ENCODE results near the gene GAPDH. TPM values are rescaled to one million over a fixed set of nuclear protein-coding genes. Genes with fewer than 3 reads are reported as not detected.

The GAPDH gene
- total and polyA plus RNA-seq, 2 donors (not counting 1 experiment from before 2014, with no cell fraction given), result 6,255 to 8,983 TPM

DNA sequence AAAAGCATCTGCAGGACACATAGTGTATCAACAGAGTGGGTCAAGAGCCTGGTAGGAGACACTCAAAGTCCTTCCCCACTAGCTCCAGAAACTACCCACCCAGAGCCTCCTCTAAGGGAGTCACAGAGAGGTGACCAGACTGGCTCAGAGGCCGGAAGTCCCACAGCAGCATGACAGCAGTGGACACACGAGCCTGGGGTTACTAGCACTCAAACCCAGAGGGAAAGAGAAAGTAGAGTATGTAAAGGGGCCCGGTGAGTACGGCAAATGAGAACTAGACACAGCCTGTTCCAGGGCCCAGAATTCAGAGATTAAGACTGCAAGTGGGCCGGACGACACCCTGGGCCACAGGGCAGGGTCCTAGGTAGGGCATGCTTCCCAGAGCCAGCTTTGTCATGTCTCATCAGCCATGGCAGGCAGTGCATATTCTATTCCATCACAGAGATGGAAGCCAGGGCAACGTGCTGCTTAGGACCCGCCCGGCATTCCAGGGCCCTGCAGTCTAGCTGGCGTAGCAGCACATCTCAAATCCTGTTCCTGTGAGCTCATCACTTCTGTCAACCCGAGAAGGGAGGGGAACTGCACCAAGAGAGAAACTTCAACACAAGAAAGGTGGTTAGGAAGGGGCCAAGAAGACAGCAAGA, 17.3 kb downstream of the GAPDH start:
- H3K79me2 ChIP-seq (ENCODE audit: control insufficient read depth, insufficient read depth, low read length), result peaks cover 76% of the 10 kb centered on the region
- no peaks in the 10 kb centered on the region for H3K27me3 ChIP-seq (ENCODE audit: control insufficient read depth, insufficient read depth, low read length)
- H3K36me3 ChIP-seq (ENCODE audit: control insufficient read depth, insufficient read depth, low read length), result peaks cover 12% of the 10 kb centered on the region
- H4K20me1 ChIP-seq (ENCODE audit: control insufficient read depth, extremely low read depth, insufficient read depth, low read length), result no peaks in the 10 kb centered on the region
- peak overlapping the region; percentile 65 for H3K9ac ChIP-seq (ENCODE audit: insufficient read depth, low read length)
- H3K4me3 ChIP-seq (replicated peaks in 1 of 4; ENCODE audit: control extremely low read depth in 1 of 4, insufficient read depth in 1 of 4, low read depth in 3 of 4, low read length in 4 of 4), result peak overlapping the region in 3 of 4 experiments; percentile 4 to 89 (median 8)
- peak overlapping the region; percentile 97 for H3K27ac ChIP-seq (ENCODE audit: insufficient read depth, low read length)
- peaks cover 50% of the 10 kb centered on the region for H3K4me1 ChIP-seq (ENCODE audit: control insufficient read depth, extremely low read depth, insufficient read depth, low read length)
- peak overlapping the region; percentile 97 for H3K4me2 ChIP-seq (ENCODE audit: extremely low read depth, insufficient read depth, low read length)
- DNase-seq (ENCODE audit: low read depth in 2 of 2), result peak; percentile 54 to 82
- TF ChIP-seq, protein P1, sequence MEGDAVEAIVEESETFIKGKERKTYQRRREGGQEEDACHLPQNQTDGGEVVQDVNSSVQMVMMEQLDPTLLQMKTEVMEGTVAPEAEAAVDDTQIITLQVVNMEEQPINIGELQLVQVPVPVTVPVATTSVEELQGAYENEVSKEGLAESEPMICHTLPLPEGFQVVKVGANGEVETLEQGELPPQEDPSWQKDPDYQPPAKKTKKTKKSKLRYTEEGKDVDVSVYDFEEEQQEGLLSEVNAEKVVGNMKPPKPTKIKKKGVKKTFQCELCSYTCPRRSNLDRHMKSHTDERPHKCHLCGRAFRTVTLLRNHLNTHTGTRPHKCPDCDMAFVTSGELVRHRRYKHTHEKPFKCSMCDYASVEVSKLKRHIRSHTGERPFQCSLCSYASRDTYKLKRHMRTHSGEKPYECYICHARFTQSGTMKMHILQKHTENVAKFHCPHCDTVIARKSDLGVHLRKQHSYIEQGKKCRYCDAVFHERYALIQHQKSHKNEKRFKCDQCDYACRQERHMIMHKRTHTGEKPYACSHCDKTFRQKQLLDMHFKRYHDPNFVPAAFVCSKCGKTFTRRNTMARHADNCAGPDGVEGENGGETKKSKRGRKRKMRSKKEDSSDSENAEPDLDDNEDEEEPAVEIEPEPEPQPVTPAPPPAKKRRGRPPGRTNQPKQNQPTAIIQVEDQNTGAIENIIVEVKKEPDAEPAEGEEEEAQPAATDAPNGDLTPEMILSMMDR (conservative IDR thresholded peaks at IDR 0.05 in 1 of 2, IDR thresholded peaks at IDR 0.05 in 1 of 2; ENCODE audit: low read depth in 1 of 2, low read length in 2 of 2), result no peak
- TF ChIP-seq EZH2 (IDR thresholded peaks at IDR 0.05; ENCODE audit: low read length, missing control alignments), result no peak
- H3K9me3 ChIP-seq (ENCODE audit: control insufficient read depth, insufficient read depth, low read depth, low read length), result no peaks in the 10 kb centered on the region
- no peak overlapping the region for H2AFZ ChIP-seq (ENCODE audit: low read length)

DNA sequence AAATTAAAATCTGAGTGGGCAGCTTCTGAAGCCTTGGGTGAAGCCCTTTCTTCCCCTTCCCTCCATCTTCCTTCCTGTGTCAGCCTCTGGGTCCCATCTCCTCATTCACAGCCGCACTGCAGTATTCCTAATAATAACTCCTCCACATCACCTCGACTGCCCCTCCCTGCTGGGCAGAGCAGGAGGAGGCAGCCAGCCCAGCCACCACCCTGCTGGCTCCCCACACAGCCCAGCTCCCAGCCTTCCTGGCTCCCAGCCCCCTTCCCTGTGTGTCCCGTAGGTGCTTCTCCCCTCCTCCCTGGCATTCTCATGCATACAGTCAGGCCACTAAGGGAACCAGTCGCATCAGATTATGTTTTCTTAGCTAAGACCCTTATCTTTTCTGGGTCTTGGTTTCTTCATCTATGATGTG, 17.8 kb downstream of the GAPDH start:
- H3K79me2 ChIP-seq (ENCODE audit: control insufficient read depth, insufficient read depth, low read length), result peaks cover 70% of the 10 kb centered on the region
- no peaks in the 10 kb centered on the region for H4K20me1 ChIP-seq (ENCODE audit: control insufficient read depth, extremely low read depth, insufficient read depth, low read length)
- peak overlapping the region; percentile 97 for H3K4me2 ChIP-seq (ENCODE audit: extremely low read depth, insufficient read depth, low read length)
- peaks cover 50% of the 10 kb centered on the region for H3K4me1 ChIP-seq (ENCODE audit: control insufficient read depth, extremely low read depth, insufficient read depth, low read length)
- H3K27me3 ChIP-seq (ENCODE audit: control insufficient read depth, insufficient read depth, low read length), result no peaks in the 10 kb centered on the region
- no peaks in the 10 kb centered on the region for H3K9me3 ChIP-seq (ENCODE audit: control insufficient read depth, insufficient read depth, low read depth, low read length)
- TF ChIP-seq, protein P1 (conservative IDR thresholded peaks at IDR 0.05 in 1 of 2, IDR thresholded peaks at IDR 0.05 in 1 of 2; ENCODE audit: low read depth in 1 of 2, low read length in 2 of 2), result no peak
- TF ChIP-seq EZH2 (IDR thresholded peaks at IDR 0.05; ENCODE audit: low read length, missing control alignments), result no peak
- peak in 1 of 2 donors; percentile 47 for DNase-seq (ENCODE audit: low read depth in 2 of 2)
- peak overlapping the region in 3 of 4 experiments; percentile 4 to 89 (median 8) for H3K4me3 ChIP-seq (replicated peaks in 1 of 4; ENCODE audit: control extremely low read depth in 1 of 4, insufficient read depth in 1 of 4, low read depth in 3 of 4, low read length in 4 of 4)
- peak overlapping the region; percentile 97 for H3K27ac ChIP-seq (ENCODE audit: insufficient read depth, low read length)
- peaks cover 16% of the 10 kb centered on the region for H3K36me3 ChIP-seq (ENCODE audit: control insufficient read depth, insufficient read depth, low read length)
- no peak overlapping the region for H2AFZ ChIP-seq (ENCODE audit: low read length)
- peak overlapping the region; percentile 65 for H3K9ac ChIP-seq (ENCODE audit: insufficient read depth, low read length)

DNA sequence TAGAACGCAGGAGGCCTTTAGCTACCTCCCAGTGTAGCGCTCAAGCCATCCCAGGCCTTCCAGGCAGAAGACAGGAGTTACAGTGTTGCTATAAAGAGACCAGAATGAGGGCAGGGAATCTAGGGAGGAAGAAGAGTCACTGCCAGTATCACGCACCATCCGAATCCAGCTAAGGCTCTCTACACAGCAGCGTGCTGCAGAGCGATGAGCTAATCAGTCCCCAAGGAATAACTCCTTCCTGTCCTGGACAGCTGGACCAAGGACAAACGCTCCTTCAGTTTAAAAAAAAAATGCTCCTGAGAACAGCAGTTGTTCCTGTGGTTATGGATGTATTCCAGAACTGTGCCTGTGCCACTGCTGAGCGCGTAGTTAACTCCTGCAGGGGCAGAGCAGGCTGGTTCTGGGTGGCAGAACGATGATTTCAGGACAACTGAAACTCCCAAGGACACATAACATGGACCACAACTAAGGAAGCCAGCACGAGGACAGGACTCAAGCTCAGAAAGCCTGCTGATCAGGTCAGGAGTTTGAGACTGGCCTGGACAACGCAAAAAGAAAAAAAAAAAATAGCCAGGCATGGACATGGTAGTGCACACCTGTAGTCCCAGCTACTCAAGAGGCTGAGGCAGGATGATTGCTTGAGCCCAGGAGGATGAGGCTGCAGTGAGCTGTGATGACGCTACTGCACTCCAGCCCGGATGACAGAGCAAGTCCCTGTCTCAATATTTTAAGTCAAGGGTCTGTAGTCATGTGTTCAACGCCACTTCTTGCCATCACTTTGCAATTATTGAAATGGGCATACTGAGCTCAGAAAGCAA, 18.9 kb downstream of the GAPDH start:
- Histone ChIP-seq H4K20me1 (ENCODE audit: control insufficient read depth, extremely low read depth, insufficient read depth, low read length) (no peaks in the 10 kb centered on the region), H3K27ac (ENCODE audit: insufficient read depth, low read length) (peak overlapping the region; percentile 97), H3K27me3 (ENCODE audit: control insufficient read depth, insufficient read depth, low read length) (no peaks in the 10 kb centered on the region), H2AFZ (ENCODE audit: low read length) (no peak overlapping the region), H3K79me2 (ENCODE audit: control insufficient read depth, insufficient read depth, low read length) (peaks cover 60% of the 10 kb centered on the region), H3K9me3 (ENCODE audit: control insufficient read depth, insufficient read depth, low read depth, low read length) (no peaks in the 10 kb centered on the region), H3K4me3 (replicated peaks in 1 of 4; ENCODE audit: control extremely low read depth in 1 of 4, insufficient read depth in 1 of 4, low read depth in 3 of 4, low read length in 4 of 4) (peak overlapping the region; percentile 3 to 89 (median 56)), H3K4me1 (ENCODE audit: control insufficient read depth, extremely low read depth, insufficient read depth, low read length) (peaks cover 44% of the 10 kb centered on the region), H3K36me3 (ENCODE audit: control insufficient read depth, insufficient read depth, low read length) (peaks cover 18% of the 10 kb centered on the region), H3K9ac (ENCODE audit: insufficient read depth, low read length) (peak overlapping the region; percentile 65), H3K4me2 (ENCODE audit: extremely low read depth, insufficient read depth, low read length) (peak overlapping the region; percentile 97)
- DNase-seq (ENCODE audit: low read depth in 2 of 2), result peak; percentile 67 to 80
- no peak for TF ChIP-seq EZH2 (IDR thresholded peaks at IDR 0.05; ENCODE audit: low read length, missing control alignments)
- TF ChIP-seq, protein P1 (conservative IDR thresholded peaks at IDR 0.05 in 1 of 2, IDR thresholded peaks at IDR 0.05 in 1 of 2; ENCODE audit: low read depth in 1 of 2, low read length in 2 of 2), result no peak

All from fibroblast of lung (primary cell).